Activated T-helper 1 cell treated with anti-CD3 and anti-CD28 coated beads, Interleukin-2, amount 50 U/mL, for 16 hours (primary cell): ENCODE measurements around the gene PSME2.

Experiments used
- DNase-seq, 2 donors: peaks; one replicate each; pipeline ENCODE4 v3.0.0-alpha.2; 2020; ENCODE audit warnings: low read depth in 1 of 2, low spot score in 1 of 2

PSME2 gene

GRCh38 chr14:24146453-24146977, at the start of gene PSME2:
Gene PSME2 (minus strand): TSS chr14:24146610. CDS start chr14:24146581, 29 bp downstream.
- DNase-seq = peak; percentile 51 to 74

GRCh38 chr14:24195186-24196070, 49.0 kb upstream of the PSME2 start, which contains the start of gene TM9SF1:
Gene TM9SF1 (minus strand): TSS chr14:24195441. CDS start chr14:24195019, 422 bp downstream.
- peak; percentile 73 to 78 for DNase-seq

DNA sequence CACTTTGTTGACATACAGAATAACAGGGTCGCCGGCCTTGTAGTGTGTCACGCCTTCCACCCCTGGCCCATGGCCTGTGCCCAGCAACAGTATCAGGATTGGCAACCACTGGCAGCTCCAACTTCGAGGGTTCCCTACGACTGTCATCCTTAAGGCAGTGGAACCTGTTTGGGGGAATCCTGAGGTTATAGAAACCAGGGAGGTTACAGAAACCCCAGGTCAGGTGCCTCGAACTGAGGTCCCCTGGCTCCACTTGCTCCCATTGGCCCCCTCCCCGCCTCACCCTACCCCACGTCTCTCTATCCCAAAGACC, 48.4 kb upstream of the PSME2 start:
- DNase-seq = no peak

GRCh38 chr14:24194186-24194872, 47.9 kb upstream of the PSME2 start:
- DNase-seq = no peak

DNA sequence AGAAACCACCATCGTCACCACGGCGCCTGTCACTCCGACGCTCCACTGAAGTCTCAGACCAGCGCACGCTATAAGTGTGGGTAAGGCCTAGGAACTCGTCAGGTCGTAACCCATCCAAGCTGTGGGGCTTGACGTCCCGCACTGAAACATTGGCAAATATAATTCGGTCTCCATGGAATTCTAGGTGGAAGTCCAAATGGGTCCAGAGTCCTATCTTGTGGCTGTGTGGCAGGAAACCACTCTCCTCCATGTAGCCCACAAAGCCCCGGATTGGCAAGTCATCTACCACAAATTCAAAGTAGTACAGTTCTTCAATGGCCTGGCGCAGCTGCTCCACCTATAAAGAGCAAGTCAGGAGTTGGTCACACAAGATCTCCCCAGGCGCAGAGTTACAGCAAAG, 46.5 kb upstream of the PSME2 start:
- no peak for DNase-seq

- DNase-seq = no peak
Observed at GRCh38 chr14:24190416-24190815, 44.0 kb upstream of the PSME2 start.

- DNase-seq = no peak
Observed at GRCh38 chr14:24189460-24189859, 43.0 kb upstream of the PSME2 start.

- no peak for DNase-seq
Observed at GRCh38 chr14:24189059-24189375, 42.6 kb upstream of the PSME2 start.

- DNase-seq = peak; percentile 92
Observed at GRCh38 chr14:24188251-24189058, 42.0 kb upstream of the PSME2 start, which contains the start of gene IPO4. Gene IPO4 (minus strand): TSS chr14:24188816. CDS start chr14:24188787, 29 bp downstream.

GRCh38 chr14:24187539-24187915, 41.1 kb upstream of the PSME2 start:
- no peak for DNase-seq

GRCh38 chr14:24186831-24187538, 40.6 kb upstream of the PSME2 start:
- no peak for DNase-seq

- DNase-seq = no peak
Observed at GRCh38 chr14:24185741-24186140, 39.3 kb upstream of the PSME2 start.

- no peak for DNase-seq
Observed at GRCh38 chr14:24185026-24185425, 38.6 kb upstream of the PSME2 start.

DNA sequence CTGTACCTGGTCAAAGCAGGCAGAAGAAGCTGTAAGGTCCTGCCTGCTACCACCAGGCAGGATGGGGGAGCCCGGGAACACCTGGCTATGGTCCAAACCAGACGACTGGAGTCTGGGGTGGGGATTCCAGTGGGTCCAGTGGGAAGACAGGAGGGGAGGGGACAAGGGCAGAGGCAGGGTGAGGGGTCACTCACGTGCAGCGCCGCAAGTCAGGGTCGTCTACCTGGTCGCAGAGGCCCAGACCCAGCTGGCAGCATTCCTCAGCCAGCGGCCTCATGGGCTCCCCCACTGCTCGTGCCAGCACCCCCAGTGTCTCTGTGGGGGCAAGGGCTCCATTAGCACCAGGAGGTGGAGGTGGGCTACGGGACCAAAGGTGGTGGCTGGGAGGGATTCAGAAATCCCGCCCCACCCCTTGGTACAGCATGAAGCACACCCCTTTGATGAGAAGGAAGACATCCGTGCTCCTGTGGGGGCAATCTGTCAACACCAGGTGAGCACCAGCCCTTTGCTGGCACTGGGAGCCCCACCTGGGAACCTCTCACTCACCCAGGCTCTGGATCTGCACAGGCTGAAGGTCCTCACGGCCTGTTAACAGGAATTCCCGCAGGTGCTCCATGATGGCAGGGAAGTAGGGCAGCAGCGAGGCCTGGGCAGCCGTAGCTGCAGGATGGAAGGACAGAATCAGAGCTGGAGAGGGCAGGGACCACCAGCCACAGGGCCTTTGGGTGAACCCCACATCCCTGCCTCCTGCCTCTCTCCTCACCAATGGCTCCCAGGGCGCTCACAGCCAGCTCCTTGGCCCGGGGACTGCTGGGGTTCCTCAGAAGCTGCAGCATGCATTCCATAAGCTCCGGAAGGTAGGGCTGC, 37.9 kb upstream of the PSME2 start:
- DNase-seq = no peak

- no peak for DNase-seq
Observed at GRCh38 chr14:24183014-24183481, 36.6 kb upstream of the PSME2 start.

DNA sequence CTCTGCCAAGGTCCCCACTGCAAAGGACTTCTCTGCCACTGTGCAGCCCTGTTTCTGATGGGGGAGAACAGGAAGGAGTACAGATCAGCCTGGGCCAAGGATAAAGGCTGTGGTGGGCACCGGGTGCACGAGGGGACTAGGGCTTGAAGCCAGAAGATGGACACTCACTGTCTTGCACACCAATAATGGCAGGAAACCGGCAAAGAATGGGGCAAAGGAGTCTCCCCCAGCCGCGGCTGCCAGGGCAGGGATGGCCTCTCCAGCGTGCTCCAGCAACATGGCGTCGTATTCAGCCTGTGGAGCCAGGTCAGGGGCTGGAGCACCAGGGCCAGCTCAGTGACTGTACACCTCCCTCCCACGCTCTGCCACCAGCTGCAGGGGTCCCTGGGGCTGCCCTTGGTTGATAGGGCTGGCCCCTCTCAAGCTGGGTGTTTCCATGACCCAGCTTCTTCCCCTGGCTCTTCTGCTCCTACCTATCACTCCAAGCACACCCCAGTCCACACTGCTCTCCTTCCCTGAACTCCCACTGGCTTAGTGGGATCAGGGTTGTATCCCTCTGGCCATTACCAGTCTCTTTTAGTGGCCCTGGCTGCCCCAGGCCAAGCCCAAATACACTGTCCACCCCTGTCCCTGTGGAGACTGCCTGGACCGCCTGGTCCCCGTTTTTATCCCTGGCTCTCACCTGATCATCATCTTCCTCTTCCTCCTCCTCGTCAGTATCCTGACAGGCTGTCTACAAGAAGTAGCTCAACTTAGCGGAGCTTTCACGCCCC, 35.9 kb upstream of the PSME2 start:
- no peak for DNase-seq

DNA sequence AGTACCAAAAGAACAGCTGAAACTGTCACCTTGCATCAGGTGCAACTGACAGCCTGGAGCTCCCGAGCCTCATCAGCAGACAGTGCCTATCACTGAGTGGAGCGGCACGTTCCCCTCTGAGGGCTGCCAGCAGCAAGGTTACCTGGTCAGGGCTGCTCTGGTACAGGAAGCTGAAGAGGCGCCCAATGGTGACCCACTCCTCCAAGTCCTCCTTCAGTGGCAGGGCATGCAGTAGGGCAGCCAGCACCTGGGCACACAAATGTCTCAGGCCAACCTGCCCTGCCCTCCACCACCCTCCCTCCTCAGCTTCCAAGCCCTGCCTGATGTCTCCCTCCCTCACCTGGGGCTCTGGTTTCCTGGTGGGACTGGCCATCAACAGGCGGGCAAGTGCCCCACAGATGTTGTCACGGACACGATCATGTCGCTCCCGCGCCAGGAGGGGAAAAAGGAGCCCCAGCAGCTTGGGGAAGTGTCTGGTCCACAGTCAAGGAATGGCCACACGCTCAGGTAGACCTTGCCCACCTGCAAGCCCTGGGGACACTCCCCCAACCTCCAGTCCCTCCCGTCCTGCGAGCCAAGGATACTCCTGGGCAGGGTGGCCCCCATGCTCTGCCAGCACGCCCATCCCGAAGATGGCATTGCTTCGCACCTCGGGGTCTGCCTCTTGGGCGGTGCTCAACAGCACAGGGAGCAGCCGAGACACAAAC, 35.1 kb upstream of the PSME2 start:
- DNase-seq = no peak
